HCEC 1CT (cell line): ENCODE data around the gene CSNK2A2.

Source experiments
- DNase-seq: peaks from one replicate; pipeline ENCODE4 v3.0.0-alpha.2; 2017

CSNK2A2 gene

DNA sequence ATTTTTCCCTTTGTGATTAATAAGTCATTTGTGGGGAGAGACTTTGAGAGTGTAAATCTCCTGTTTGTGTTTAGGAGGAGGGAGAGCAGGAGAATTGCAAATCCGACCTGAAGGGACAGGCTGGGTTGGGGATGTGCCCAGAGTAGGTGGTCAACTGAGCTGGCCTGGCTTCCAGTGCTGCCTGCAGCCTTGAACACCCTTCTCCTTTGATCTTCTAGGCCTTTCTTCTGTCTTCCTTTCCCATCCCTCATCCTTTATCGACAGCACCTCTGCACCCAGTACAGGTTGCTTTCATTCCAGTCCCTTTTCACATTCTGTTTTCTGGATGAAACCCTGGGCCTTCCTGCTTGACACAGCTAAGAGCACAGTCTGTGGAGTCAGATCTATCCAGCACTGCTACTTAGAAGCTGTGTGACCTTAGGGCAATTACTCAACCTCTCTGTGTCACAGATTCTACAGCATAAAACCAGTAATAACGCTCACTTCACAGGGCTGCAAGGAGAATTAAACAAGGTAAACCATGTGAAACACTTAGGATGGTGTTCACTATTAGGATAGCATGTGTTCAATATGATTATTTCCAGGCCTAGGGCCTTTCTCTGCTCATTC is 1.0 kb upstream of the CSNK2A2 start:
- no peak for DNase-seq

DNA sequence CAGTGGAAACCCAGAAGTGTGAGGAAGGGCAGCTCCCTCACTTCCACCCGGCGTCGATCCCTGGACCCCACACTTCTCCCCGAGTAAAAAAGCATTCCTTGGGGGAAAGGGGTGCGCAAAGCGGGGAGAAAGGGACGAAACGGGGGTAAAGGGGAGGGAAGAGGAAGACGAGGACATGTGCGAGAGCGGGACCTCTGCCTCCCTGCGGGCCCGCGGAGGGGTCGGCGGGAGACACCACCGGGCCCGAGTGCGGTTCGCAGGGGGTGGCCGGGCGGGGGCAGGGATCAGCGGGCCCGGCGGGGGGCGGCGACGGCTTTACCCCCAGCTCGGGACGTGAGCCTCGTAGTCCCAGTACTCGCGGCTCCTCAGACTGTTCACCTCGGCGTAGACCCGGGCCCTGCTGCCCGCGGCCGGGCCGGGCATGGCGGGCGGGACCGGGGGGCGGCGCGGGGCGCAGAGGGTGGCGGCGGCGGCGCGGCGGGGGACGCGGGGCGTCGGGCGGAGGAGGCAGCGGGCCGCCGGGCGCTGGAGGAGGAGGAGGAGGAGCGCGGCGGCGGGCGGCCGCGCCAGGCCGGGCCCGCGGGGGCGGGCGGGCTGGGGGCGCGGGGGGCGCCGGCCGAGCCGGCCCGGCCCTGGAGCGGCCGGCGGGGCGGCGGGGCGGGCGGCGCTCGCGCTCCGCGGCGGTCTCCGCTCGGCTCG is 443 bp downstream of the CSNK2A2 start:
- DNase-seq: no peak

DNA sequence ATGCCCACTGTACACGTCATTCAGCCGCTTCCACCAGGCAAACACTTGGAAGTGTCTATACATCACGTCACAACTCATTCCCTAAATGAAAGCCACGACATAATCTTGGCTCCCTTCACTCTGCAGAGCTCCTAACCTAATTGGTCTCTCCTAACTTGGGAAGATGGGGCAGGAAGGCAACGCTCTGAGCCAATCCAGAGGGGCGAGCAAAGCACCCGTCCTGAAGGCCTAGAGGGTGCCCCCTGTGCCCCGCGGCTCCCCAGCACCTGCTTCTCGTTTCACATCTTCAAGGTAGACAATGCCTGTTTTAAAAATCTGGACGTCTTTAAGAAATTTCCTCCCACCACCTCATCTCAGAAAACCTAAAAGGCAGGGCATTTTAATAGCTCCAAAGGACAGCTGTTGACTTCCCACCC is 1.0 kb downstream of the CSNK2A2 start:
- DNase-seq: peak; percentile 38

DNA sequence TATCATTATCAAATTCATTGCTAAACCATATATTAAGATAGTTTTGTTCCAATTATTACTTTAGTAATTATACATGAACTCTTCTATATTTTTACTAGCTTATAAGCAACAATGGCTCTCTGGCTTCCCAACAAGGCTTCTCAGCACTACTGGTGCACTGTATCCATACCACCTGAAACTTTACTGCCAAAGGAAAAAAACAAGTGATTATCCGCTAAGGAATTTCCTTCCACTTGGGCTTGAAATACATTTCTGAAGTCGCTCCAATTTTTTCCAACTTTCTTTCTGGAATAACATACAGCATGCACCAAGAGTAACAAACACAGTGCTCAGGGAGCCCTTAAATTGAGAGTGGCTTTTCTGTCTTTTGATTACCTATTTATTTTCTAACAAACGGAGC is 2.1 kb downstream of the CSNK2A2 start:
- DNase-seq: no peak

DNA sequence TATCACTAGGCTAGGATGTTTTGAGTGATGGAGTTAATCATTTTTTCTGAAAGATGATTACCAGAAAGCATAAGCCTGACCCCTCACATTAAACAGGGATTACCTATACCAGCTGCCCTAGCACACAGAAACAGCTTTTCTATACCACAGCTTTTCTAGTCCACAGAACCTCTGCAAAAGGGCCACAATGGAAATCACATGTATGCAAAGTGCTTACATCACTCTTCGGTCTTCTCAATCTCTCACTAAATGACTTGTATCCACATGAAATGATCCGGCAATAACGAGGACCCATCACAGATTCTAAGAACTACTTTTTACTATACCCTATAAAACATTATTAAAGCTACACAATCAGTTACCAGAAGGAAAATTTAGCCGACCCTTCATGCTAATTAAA is 2.6 kb downstream of the CSNK2A2 start:
- DNase-seq: no peak

DNA sequence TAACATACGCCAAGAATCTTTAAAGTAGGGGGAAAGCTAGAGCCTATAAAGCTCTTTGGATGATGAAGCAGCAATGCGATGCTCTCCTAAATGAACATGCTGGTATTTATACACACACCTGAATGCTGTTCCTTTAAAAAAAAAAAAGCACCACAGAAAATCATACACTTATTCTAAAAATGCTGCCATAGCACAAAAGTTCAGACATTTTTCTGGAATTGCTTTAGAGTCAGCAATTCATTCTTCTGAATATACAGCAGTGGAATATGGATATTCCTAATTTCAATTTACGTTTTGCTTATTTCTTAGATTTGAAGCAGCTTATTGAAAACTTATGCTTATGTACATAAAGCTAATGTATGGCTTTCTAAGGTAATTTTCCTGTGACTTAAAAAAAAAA is 3.1 kb downstream of the CSNK2A2 start:
- no peak for DNase-seq

DNA sequence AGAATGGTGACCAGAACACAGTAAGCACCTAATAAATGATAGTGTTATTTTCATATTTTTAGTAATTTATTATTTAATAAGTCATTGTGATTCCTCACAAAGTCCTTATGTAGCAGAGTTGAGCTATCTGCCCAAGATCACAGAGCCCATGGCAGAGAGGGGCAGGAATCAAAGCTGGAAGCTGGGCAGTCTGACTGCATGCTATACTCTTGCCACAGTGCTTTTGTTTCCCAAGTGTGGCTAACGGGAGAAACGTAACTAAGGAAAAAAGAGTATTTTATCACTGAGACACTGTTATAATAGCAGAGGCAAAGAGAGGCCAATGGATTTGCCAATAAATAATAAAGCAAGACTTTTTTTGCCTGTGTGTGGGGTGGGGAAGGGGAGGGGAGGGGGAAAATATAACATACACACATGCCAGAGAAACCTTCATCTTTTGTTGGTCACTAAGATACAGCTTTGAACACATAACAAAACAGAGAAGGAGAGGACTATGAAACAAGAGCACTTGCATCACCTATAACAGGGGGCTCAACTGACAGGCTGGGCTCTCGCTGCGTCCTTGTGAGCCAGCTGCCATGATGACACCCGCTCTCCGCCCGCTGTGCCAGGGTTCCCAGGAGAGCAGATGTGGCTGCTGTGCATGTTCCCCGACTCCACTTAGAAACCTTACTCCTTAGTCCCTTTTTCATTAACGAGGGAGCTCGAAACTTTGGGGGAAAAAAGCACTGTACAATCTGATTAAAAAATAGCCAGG is 10.1 kb downstream of the CSNK2A2 start:
- no peak for DNase-seq

DNA sequence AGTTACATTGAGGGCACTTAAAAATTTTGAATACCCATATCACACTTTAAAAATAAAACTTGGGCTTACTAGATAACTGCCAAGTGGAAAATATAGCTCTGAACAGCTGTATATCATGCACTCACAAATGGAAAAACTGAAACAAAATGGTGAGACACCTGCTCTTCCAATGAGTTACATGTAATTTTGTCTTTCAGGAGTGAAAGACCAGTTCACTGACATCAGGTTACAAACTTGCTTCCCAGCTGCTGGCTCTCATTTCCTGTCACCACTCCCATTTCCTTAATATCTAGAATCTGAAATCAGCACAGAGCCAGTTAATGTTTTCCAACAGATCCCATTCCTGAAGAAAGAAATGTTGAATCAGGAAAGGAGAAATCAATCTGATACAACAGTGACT is 10.8 kb downstream of the CSNK2A2 start:
- no peak for DNase-seq

DNA sequence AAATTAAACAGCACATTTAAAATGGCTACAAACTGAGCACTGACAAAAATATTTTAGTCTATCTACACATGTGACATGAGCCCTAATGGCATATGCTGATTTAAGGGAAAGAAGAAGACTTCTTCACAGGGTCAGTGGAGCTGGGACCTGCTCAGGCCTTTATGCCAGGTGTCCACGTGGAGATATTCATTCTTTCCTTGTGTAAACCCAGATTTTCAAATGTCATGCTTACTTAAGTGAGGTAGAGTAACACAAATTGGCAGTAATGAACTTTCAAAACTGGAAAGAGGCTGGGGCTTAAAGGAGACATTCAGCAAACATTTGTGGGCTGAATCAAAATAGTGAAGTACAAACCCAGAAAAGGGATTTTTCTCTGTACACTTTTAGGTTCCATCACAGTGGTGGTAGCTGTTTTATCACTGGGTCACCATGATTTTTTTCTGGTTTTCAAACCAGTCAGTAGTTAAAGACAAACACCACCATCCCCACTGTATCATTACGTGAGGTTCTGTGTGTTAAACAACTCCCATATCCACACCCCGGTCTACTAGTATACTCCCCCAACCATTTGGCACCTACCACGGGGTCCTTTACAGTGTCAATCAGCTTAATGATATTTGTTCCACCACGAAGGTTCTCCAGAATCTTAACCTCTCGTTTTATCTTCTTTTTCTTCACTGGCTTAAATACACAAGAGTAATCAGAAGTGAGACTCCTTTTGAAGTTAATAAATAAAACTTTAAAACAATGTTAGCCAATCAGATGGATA is 11.5 kb downstream of the CSNK2A2 start:
- DNase-seq: no peak

DNA sequence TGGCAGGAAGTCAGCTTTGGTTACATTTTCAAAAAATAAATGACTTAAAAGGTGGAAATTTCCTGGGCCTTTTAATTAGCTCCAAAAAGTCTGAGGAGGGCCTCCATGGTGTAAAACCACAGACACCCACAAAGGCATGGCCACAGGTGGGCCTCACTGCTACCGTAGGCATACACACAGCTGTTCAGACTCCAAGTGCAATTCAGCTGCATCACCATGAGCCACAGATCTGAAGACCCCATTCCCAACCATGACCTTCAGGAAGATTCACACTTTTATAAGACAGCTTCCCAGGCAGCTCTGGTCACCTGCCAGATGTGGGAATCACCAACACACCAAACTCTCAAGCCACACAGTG is 20.6 kb downstream of the CSNK2A2 start:
- DNase-seq: no peak

DNA sequence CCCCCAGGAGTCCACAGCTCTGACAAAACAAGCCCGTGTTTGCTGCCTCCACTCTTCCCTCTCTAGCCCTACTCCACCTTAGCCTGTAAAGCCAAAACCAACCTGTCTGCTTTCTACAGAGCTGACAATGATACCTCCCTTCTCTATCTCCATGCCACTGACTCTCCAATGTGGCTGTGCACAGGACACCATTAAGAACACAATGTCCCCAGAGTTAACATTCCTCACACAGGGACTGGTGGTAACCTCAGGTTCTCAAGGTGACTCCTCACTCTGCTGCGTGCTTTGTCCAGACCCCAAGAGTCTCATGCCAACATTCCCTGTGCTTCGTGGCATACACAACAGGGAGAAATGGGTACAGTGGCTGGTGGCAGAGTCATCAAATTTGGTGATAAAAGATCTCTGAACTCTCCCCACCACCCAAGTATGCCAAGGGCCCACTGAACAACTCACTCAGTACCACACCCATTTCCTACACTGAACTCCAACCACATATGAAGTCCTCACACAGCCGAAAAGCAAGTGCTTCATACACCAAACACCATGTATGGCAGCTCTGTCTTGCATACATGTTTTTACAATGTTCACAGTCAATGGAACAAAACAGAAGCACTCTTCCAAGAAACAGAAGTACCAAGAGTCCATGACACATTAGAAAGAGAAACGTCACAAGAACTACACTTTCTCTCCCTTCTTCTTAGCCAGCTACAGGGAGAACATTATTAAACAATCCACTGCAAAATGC is 21.1 kb downstream of the CSNK2A2 start:
- DNase-seq: no peak

DNA sequence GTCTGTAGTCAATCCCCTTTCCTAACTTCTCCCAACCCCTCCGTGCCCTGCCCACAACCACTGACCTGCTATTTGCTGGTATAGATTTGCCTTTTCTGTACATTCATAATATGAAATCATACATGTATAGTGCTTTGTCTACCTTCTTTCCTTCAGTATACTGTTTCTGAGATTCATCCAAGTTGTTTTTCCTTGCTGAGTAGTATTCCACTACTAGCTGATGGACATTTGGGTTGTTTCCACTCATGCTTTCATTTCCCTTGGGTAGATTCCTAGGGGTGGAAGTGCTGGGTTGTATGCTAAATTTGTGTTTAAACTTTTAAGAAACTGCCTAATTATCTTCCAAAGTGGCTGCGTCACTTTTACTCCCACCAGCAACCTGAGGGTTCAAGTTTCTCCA is 27.7 kb downstream of the CSNK2A2 start:
- DNase-seq: no peak

DNA sequence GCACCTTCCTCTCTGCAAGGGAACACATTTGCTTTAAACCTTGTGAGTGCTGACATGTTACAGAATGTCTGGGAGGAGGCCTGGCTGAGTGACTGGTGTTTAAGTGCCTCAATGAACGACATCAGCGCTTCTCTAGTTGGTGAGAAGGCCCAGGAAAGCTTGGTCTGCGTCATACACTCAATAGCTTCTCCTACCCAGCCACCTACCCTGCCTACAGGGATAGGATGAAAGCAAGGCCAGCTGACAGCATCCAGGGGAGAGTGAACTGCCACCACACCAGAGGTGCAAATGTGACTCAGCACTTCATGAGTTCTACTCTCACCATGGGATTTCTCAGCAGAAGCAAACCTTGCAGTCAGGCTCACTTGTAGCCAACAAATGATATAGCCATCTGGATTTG is 37.1 kb downstream of the CSNK2A2 start:
- no peak for DNase-seq

DNA sequence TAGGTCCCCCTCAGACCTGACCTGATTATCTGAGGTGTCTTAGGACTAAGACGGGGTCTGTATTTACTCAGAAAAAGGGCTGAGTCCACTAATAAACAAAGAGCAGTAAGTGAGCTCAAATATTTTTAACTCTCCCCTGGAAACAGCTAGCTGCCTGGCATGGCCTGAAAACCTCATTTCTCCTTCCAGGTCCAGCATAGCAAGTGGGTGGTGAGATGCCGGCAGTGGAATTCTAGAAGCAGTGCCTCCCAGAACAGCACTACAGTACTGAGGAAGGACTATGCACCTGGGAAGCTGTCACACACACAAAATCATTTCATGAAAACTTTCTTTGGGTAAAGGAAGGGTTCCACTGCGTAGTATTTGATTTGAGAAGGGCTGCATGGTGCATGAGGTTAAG is 39.2 kb downstream of the CSNK2A2 start:
- no peak for DNase-seq

DNA sequence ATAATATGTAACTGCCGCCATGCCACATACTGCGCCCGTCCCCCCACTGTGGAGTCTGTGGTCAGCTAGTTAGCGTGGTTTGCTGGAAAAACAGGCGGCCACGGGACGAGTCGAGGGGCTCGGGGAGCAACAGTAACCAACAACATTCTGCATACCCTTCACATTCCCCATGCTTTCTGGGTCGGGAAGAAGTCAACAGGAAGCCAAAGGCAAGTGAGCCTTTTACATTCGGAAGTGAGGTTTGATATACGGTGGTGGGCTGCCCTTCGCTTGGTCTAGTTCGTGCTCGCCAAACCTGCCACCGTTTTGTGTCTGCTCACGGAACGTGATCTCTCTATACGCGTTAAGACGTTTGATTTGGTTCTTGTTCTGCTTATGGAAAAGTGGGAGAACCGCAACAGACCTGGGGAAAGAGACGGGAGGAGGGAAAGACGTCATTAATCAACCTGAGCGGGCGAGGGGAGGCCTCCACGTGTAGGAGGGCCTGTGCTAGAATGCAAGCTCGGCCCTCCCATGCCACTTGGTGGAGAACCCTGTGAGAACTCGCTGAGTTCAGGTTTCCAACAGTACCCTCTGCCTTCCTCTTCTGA is 39.9 kb downstream of the CSNK2A2 start:
- no peak for DNase-seq

DNA sequence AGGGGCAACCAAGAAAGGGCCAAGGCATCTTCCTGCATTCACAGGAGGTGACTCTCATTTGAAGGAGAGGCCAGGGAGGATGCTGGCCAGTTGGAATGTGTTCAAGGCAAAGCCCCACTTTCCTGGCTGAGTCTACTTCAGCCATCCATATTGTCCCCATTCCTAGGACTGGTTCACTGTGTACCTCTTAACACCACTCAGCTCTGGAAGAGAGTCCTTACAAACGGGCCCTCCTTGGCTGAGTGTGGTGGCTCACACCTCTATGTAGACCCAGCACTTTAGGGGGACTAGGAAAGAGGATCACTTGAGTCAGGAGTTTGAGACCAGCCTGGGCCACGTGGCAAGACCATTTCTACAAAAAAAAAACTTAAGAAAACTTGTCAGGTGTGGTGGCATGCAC is 40.7 kb downstream of the CSNK2A2 start:
- DNase-seq: no peak

DNA sequence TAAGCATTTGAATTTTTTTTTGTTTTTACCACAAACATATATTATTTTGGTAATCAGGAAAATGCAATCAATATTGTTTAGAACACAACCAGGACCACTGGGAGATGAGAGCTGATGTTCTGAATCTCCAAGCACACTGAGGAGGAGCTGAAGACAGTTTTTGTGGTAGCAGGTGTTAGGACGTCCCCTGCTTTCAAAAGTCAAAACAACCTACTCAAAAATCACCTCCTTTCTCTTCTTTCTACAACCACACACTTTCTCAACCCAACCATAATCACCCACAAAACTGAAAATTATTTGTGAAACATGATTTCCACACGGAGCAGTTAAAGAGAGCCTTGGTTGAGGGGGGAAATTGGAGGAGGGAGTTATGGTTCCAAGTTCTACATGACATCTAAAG is 42.1 kb downstream of the CSNK2A2 start:
- DNase-seq: no peak

DNA sequence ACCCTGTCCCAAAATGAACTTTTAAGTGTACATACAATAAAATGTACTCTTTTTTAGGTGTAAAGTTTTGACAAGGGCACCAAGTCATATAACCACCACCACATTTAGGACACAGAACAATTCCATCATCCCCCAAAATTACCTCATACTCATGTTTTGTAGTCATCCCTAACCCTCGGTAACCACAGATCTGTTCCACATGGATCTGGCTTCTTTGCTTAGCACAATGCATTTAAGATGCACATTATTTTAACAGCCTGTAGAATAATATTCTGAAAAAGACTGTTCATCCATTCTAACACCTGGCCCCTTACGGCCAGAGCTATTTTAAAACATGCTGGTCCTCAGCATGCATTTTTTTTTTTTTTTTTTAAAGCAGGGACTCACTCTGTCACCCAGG is 43.6 kb downstream of the CSNK2A2 start:
- no peak for DNase-seq

DNA sequence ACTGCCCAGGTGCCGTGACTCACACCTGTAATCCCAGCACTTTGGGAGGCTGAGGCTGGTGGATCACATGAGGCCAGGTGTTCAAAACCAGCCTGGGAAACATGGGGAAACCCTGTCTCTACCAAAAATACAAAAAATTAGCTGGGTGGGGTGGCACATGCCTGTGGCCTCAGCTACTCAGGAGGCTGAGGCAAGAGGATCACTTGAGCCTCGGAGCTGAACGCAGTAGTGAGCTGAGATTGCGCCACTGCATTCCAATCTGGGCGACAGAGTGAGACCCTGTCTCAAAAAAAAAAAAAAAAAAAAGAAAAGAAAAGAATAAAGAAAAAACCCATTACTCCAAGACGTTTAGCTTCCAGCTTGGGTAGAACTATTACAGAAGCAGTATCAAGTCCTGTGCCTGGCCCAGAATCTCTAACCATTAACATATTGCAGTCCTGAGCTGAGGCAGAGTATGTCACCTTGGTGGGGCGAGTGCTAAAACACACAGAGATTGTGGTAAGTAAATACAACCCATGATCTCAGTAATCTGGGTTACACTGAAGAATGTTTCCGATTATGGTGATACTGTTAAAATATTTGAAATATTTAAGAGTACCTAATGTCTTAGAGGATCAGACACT is 45.5 kb downstream of the CSNK2A2 start:
- DNase-seq: no peak

DNA sequence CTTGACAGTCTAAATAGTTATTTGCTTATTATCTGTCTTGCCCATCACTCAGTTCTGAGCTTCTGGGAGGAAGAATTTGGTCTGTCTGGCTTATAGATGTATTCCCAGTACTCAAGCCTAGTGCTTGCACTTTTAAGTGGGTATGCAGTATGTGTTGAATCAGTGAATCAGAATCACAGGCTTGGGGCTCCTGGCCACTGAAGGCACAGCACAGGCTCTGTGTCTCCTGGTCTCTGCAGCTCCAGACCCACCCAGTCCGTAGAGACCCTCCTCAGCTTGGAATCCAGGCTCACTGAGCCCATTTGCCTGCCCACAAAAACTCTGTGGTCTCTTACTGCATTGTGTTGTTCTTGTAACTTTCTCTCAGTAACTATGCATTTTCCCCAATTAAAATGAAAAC is 49.4 kb downstream of the CSNK2A2 start:
- no peak for DNase-seq

DNA sequence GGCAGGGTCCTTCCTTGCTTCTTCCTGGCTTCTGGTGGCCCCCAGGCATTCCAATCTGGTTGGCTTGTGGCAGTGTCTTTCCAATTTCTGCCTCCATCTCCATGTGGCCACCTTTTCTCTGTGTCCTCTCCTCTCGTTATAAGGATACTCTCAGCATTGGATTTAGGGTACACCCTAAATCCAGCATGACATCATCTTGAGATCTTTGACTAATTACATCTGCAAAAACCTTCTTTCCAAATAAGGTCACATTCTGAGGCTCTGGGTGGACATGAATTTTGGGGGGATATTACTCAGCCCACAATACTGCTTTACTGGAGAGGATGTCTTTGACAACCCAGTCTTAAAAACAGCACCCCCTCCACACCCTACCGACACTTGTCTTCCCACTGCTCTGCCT is 49.8 kb downstream of the CSNK2A2 start:
- DNase-seq: peak; percentile 51

DNA sequence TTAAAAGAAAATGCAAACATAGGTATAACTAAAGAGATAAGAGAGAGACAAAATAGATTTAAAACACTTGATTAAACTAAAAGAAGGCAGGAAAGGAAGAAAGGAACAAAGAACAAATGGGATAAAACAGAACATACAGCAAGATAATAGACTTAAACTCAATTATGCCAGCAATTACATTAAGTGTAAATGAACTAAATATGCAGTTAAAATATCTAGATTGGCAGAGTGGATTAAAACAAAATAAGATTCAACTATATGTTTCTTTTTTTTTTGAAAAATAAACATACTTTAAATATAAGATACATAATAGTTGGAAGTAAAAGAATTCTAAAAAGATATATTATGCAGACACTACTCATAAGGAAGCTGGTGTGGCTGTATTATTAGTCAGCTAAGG is 59.1 kb downstream of the CSNK2A2 start:
- no peak for DNase-seq
